Nephron (organoid): ENCODE results near the gene AHNAK.

Source experiments
- H3K27ac Mint-ChIP-seq, 3 experiments: 2 replicates each; pipeline ENCODE4 v1.8.0; 2020; ENCODE audit warnings: mixed read lengths in 3 of 3, mild to moderate bottlenecking in 2 of 3, moderate library complexity in 1 of 3
- H3K27me3 Mint-ChIP-seq: 2 replicates; pipeline ENCODE4 v1.8.0; 2021; ENCODE audit warnings: low read depth, mild to moderate bottlenecking, moderate library complexity, mixed read lengths
- H3K36me3 Mint-ChIP-seq: 2 replicates; pipeline ENCODE4 v1.8.0; 2020; ENCODE audit warnings: low read depth, mixed read lengths
- H3K4me1 Mint-ChIP-seq: 2 replicates; pipeline ENCODE4 v1.8.0; 2020; ENCODE audit warnings: mixed read lengths
- H3K4me3 Mint-ChIP-seq, 3 experiments: 2 replicates each; pipeline ENCODE4 v1.8.0; 2020; ENCODE audit warnings: mild to moderate bottlenecking in 3 of 3, mixed read lengths in 3 of 3, moderate library complexity in 2 of 3
- H3K9me3 Mint-ChIP-seq: 2 replicates; pipeline ENCODE4 v1.8.0; 2020; ENCODE audit warnings: mixed read lengths
- CTCF ChIP-seq, 3 experiments: fragments of 200-600 bp; sonication (generic); IDR thresholded peaks; one replicate each; pipeline ENCODE4 v1.5.0; 2021; ENCODE audit warnings: antibody characterized with exemption in 3 of 3; ENCODE audit not compliant: unreplicated experiment in 3 of 3

The AHNAK gene

GRCh38 chr11:62393061-62393611 lies 153.5 kb downstream of the AHNAK start:
- Mint-ChIP-seq H3K36me3 (no peaks in the 10 kb centered on the region), H3K4me1 (peaks cover 35% of the 10 kb centered on the region), H3K4me3 (no peak overlapping the region), H3K27ac (no peak overlapping the region), H3K27me3 (no peaks in the 10 kb centered on the region), H3K9me3 (no peaks in the 10 kb centered on the region)
- TF ChIP-seq CTCF (IDR thresholded peaks at IDR 0.05; ENCODE audit: unreplicated experiment in 3 of 3), result peak in 2 of 3 experiments; percentile 12 to 32

GRCh38 chr11:62392506-62392905 lies 154.1 kb downstream of the AHNAK start:
- Mint-ChIP-seq H3K4me3 (no peak overlapping the region), H3K9me3 (no peaks in the 10 kb centered on the region), H3K27ac (no peak overlapping the region), H3K27me3 (no peaks in the 10 kb centered on the region), H3K4me1 (peaks cover 34% of the 10 kb centered on the region), H3K36me3 (no peaks in the 10 kb centered on the region)
- no peak for TF ChIP-seq CTCF (IDR thresholded peaks at IDR 0.05; ENCODE audit: unreplicated experiment in 3 of 3)

DNA sequence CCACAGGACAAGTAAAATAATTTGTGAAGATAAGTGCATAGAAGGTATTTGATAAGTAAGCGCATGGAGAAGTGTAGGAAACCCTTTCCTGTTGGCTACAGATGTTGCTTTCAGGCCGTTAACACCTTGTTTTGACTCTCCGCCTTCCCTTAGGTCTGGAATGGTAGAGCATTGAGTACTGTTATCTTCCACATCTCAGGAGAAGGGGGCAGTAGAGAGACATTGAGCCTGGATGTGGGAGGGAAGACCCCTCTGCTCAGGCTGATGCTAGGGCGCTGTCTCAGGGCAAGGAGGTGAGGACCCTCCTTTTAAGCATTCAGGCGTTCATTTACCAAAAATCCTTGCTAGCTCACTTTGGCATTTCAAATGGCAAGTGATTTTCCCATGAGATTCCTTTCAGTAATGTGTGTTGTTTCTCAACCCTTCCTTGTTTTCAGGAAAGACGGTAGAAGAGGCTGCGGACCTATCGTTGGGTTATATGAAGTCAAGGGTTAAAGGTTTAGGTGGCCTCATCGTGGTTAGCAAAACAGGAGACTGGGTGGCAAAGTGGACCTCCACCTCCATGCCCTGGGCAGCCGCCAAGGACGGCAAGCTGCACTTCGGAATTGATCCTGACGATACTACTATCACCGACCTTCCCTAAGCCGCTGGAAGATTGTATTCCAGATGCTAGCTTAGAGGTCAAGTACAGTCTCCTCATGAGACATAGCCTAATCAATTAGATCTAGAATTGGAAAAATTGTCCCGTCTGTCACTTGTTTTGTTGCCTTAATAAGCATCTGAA lies 154.8 kb downstream of the AHNAK start:
- H3K4me1 Mint-ChIP-seq, result peaks cover 35% of the 10 kb centered on the region
- TF ChIP-seq CTCF (IDR thresholded peaks at IDR 0.05; ENCODE audit: unreplicated experiment in 3 of 3), result no peak
- H3K27ac Mint-ChIP-seq, result no peak overlapping the region
- no peaks in the 10 kb centered on the region for H3K27me3 Mint-ChIP-seq
- H3K9me3 Mint-ChIP-seq, result no peaks in the 10 kb centered on the region
- H3K4me3 Mint-ChIP-seq, result no peak overlapping the region
- H3K36me3 Mint-ChIP-seq, result no peaks in the 10 kb centered on the region

DNA sequence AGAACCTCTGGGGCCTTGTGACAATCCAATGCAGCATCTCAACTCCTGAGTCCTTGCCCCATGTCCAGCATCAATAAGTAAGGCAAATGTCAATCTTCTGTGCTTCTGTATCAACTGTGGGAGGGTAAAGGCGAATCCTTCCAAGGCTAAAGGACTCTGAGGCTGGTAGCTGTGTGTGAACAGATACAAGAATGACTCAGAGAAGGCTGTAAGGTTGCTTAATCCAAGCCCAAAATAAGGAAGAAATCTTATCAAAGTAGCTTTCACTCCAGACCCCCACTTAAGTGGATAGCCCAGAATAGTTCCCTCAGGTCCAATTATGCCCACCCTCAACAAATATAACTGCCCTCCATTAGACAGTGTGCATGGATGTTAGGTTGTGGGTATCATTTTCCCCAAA lies 155.9 kb downstream of the AHNAK start:
- no peaks in the 10 kb centered on the region for H3K36me3 Mint-ChIP-seq
- no peak for TF ChIP-seq CTCF (IDR thresholded peaks at IDR 0.05; ENCODE audit: unreplicated experiment in 3 of 3)
- H3K27ac Mint-ChIP-seq, result no peak overlapping the region
- H3K4me3 Mint-ChIP-seq, result no peak overlapping the region
- H3K4me1 Mint-ChIP-seq, result peaks cover 27% of the 10 kb centered on the region
- no peaks in the 10 kb centered on the region for H3K27me3 Mint-ChIP-seq
- no peaks in the 10 kb centered on the region for H3K9me3 Mint-ChIP-seq

- no peaks in the 10 kb centered on the region for H3K27me3 Mint-ChIP-seq
- no peak overlapping the region for H3K27ac Mint-ChIP-seq
- H3K9me3 Mint-ChIP-seq, result no peaks in the 10 kb centered on the region
- H3K4me3 Mint-ChIP-seq, result no peak overlapping the region
- H3K36me3 Mint-ChIP-seq, result no peaks in the 10 kb centered on the region
- TF ChIP-seq CTCF (IDR thresholded peaks at IDR 0.05; ENCODE audit: unreplicated experiment in 3 of 3), result no peak
- peaks cover 24% of the 10 kb centered on the region for H3K4me1 Mint-ChIP-seq
Measured at GRCh38 chr11:62390237-62390636, 156.4 kb downstream of the AHNAK start.

DNA sequence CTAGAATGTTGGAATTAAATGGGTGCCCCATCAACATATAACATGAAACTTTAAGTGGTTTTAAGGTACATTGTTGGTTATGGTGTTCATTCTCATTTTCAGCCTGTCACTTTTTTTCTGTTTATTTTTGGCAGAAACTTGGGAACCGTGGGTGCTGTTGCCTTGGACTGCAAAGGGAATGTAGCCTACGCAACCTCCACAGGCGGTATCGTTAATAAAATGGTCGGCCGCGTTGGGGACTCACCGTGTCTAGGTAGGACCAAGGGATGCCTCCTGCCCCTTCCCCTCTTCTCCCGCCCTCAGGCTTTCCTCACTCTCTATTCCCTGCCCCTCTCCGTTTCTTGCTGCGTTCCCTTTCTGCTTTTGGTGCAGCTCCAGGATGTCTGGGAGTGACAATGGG lies 157.6 kb downstream of the AHNAK start:
- Mint-ChIP-seq H3K9me3 (no peaks in the 10 kb centered on the region), H3K27me3 (no peaks in the 10 kb centered on the region), H3K4me3 (no peak overlapping the region), H3K4me1 (peaks cover 17% of the 10 kb centered on the region), H3K27ac (no peak overlapping the region), H3K36me3 (no peaks in the 10 kb centered on the region)
- no peak for TF ChIP-seq CTCF (IDR thresholded peaks at IDR 0.05; ENCODE audit: unreplicated experiment in 3 of 3)
